Measurements from ENCODE around the gene ADD3. TPM values are rescaled to one million over a fixed set of nuclear protein-coding genes. Genes with fewer than 3 reads are reported as not detected.
"Not testable (repeated sequence)": the region's sequence is repeated elsewhere in the genome, so short reads cannot be mapped to it uniquely, and the experiment has no call there.

The ADD3 gene
- total RNA-seq, 1 donor from 2014 or later = 201 TPM

GRCh38 chr10:110032801-110033700 is 25.3 kb downstream of the ADD3 start:
- DNase-seq (ENCODE audit: low spot score) = no peak

- DNase-seq (ENCODE audit: low spot score) = no peak
Observed at GRCh38 chr10:110033701-110034235, 26.0 kb downstream of the ADD3 start.

GRCh38 chr10:110034596-110034995 is 26.8 kb downstream of the ADD3 start:
- no peak for DNase-seq (ENCODE audit: low spot score)

- no peak for DNase-seq (ENCODE audit: low spot score)
Observed at GRCh38 chr10:110035070-110035921, 27.5 kb downstream of the ADD3 start.

GRCh38 chr10:110036640-110037039 is 28.9 kb downstream of the ADD3 start:
- DNase-seq (ENCODE audit: low spot score) = no peak

GRCh38 chr10:110039254-110039653 is 31.5 kb downstream of the ADD3 start:
- no peak for DNase-seq (ENCODE audit: low spot score)

- no peak for DNase-seq (ENCODE audit: low spot score)
Observed at GRCh38 chr10:110040108-110040507, 32.3 kb downstream of the ADD3 start.

- DNase-seq (ENCODE audit: low spot score) = no peak
Observed at GRCh38 chr10:110040767-110041478, 33.1 kb downstream of the ADD3 start.

GRCh38 chr10:110041479-110041829 is 33.7 kb downstream of the ADD3 start:
- no peak for DNase-seq (ENCODE audit: low spot score)

- DNase-seq (ENCODE audit: low spot score) = no peak
Observed at GRCh38 chr10:110042181-110042580, 34.4 kb downstream of the ADD3 start.

GRCh38 chr10:110042891-110043290 is 35.1 kb downstream of the ADD3 start:
- no peak for DNase-seq (ENCODE audit: low spot score)

GRCh38 chr10:110044681-110045080 is 36.9 kb downstream of the ADD3 start:
- DNase-seq (ENCODE audit: low spot score) = no peak

- no peak for DNase-seq (ENCODE audit: low spot score)
Observed at GRCh38 chr10:110045772-110046171, 38.0 kb downstream of the ADD3 start.

GRCh38 chr10:110048145-110048544 is 40.4 kb downstream of the ADD3 start:
- DNase-seq (ENCODE audit: low spot score) = not testable (repeated sequence)

- DNase-seq (ENCODE audit: low spot score) = no peak
Observed at GRCh38 chr10:110048781-110049180, 41.0 kb downstream of the ADD3 start.

GRCh38 chr10:110049889-110050591 is 42.3 kb downstream of the ADD3 start:
- not testable (repeated sequence) for DNase-seq (ENCODE audit: low spot score)

- no peak for DNase-seq (ENCODE audit: low spot score)
Observed at GRCh38 chr10:110051487-110051886, 43.7 kb downstream of the ADD3 start.

GRCh38 chr10:110052916-110053315 is 45.1 kb downstream of the ADD3 start:
- no peak for DNase-seq (ENCODE audit: low spot score)

GRCh38 chr10:110056822-110057221 is 49.0 kb downstream of the ADD3 start:
- DNase-seq (ENCODE audit: low spot score) = no peak

GRCh38 chr10:110057456-110057855 is 49.7 kb downstream of the ADD3 start:
- DNase-seq (ENCODE audit: low spot score) = no peak

- no peak for DNase-seq (ENCODE audit: low spot score)
Observed at GRCh38 chr10:110058212-110058611, 50.4 kb downstream of the ADD3 start.

Data from mucosa of gallbladder (tissue), 1 donor.